GM06990 (cell line): ENCODE results near the gene CAMK1D.
A peak's percentile ranks its signal among the peaks of the same experiment; 100 is the strongest.

Experiments
- DNase-seq: peaks from one replicate; pipeline ENCODE4 v3.0.0-alpha.2; 2011; ENCODE audit not compliant: insufficient read length; ENCODE audit errors: extremely low read depth
- H3K27me3 ChIP-seq: replicated peaks from 2 replicates; pipeline ENCODE4 v1.6.0; 2011; ENCODE audit warnings: low read length; ENCODE audit not compliant: control insufficient read depth, insufficient read depth
- H3K36me3 ChIP-seq: 2 replicates; pipeline ENCODE4 v1.5.1; 2011; ENCODE audit warnings: low read length; ENCODE audit not compliant: control insufficient read depth, insufficient read depth
- H3K4me3 ChIP-seq: replicated peaks from 2 replicates; pipeline ENCODE4 v1.5.1; 2011; ENCODE audit warnings: low read depth, mild to moderate bottlenecking, control low read depth, low read length
- CTCF ChIP-seq: IDR thresholded peaks from 2 replicates; pipeline ENCODE4 v1.5.1; 2011; ENCODE audit warnings: low read length, control low read depth, mild to moderate bottlenecking, inconsistent platforms; ENCODE audit not compliant: insufficient read depth, poor library complexity, severe bottlenecking

CAMK1D gene

DNA sequence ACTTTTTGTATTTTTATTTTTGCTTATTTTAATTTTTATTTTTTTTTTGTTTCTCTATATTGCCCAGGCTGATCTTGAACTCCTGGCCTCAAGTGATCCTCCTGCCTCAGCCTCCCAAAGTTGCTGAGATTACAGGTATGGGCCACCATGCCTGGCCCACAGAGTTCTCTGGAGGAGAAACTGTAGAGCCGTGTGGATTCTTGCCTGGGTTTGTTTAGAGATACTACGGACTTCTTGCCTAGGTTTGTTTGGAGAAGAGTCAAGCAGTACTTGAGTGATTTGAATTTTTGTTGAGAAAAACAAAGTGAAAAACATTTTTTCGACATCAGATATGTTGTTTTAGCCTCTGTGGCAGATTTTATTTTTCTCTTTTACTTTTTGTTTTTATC is 99.0 kb downstream of the CAMK1D start:
- H3K4me3 ChIP-seq: peak overlapping the region; percentile 31; the same call in 1 of the 2 replicates

DNA sequence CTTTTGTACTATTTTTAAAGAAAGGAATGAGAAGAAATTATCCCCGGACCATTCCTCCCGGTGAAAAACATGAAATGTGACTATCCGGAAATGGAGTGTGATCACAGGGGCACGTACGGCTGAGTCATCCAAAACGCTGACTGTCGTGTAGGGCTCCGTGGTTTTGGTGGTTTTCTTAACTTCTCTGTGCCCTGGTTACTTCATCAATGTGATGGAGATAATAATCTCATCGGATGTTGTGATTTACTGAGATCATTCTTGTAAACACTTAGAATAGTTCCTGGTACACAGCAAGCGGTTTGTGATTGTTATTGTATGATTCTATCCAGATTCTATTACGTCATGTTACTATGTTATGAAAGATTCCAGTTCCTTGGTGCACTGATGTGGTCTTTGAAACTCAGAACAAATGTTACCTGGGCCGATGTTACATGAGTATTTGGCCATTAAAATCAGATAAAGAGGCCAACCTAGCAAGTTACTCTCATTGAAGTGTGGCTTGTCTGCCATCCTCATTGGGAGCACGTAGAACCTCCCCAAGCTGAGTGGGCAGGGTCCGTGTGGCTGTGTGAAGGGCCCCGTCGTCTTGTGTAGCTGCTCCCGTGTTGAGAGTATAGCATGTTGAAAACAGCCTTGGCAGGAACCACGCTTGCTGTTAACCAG is 99.5 kb downstream of the CAMK1D start:
- H3K4me3 ChIP-seq: peak overlapping the region; percentile 31; the same call in 1 of the 2 replicates
- TF ChIP-seq CTCF: no peak
- peak; percentile 65 for DNase-seq

More for the DNA sequence above, 99.0 kb downstream of the CAMK1D start:
- H3K36me3 ChIP-seq: no peaks in the 10 kb centered on the region; the same call in 1 of the 2 replicates
- no peaks in the 10 kb centered on the region for H3K27me3 ChIP-seq
- no peak for TF ChIP-seq CTCF
- DNase-seq: no peak

DNA sequence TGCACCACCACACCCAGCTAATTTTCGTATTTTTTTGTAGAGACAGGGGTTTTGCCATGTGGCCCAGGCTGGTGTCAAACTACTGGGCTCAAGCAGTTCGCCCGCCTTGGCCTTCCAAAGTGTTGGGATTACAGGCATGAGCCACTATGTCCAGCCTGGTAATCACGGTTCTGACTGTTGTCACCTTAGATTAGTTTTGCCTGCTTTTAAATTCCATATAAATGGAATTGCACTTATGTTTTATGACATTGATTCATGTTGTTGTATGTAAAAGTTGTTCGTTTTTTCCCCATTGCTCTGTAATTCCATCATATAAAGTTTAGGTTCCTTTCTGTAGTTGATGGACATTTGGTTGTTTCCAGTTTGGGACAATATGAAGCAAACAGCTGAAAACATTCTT is 106.0 kb downstream of the CAMK1D start:
- no peaks in the 10 kb centered on the region for H3K27me3 ChIP-seq
- no peaks in the 10 kb centered on the region; the same call in 1 of the 2 replicates for H3K36me3 ChIP-seq
- TF ChIP-seq CTCF: no peak
- H3K4me3 ChIP-seq: no peak overlapping the region
- no peak for DNase-seq

More for the DNA sequence above, 99.5 kb downstream of the CAMK1D start:
- no peaks in the 10 kb centered on the region; the same call in 1 of the 2 replicates for H3K36me3 ChIP-seq
- no peaks in the 10 kb centered on the region for H3K27me3 ChIP-seq

DNA sequence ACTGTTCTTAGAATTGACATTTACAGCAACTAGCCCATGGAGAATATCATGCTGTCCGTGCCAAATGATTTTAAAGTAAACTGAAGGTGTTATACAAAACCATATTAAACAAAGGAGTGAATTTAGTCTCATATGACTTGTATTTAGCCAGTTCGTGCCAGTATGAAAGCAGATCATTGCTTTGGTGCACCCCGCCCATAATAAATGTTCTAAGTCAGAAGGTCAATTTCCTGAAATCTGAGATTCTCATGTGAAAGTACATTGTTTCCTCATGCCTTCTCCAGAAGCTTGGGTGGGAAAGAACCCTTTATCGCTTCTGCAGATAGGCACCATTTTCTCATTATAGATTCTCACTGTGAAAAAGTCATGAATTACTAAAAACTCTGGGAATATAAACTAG is 106.4 kb downstream of the CAMK1D start:
- no peak for TF ChIP-seq CTCF
- no peaks in the 10 kb centered on the region; the same call in 1 of the 2 replicates for H3K36me3 ChIP-seq
- no peak for DNase-seq
- H3K4me3 ChIP-seq: no peak overlapping the region
- H3K27me3 ChIP-seq: no peaks in the 10 kb centered on the region

DNA sequence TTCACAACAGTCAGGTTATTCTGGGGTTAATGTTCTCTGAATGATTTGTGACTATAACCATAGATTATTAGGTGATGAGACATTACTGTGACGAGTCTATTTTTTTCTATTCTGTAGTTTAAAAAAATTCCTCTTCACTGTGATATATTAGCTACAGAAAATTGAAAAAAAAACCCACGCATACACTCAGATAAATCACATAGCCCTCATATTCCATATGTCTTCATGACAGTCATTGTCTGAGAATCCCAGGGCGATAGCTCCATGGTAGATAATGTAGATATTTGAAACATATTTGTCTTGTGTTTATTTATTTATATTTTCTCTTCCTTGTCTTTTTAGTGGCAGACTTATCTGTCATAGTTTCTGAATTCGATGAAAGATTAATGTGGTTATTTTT is 110.0 kb downstream of the CAMK1D start:
- H3K27me3 ChIP-seq: no peaks in the 10 kb centered on the region
- no peak for TF ChIP-seq CTCF
- no peaks in the 10 kb centered on the region for H3K36me3 ChIP-seq
- H3K4me3 ChIP-seq: no peak overlapping the region
- no peak for DNase-seq
